MM.1S (cell line): ENCODE measurements around the gene IFT122.

Experiments
- DNase-seq: peaks from one replicate; pipeline ENCODE4 v3.0.0-alpha.2; 2015
- H2AFZ ChIP-seq: fragments of 300-600 bp; sonication (generic); 2 replicates; pipeline ENCODE4 v1.6.0; 2016; ENCODE audit warnings: antibody characterized with exemption, low read length
- H3F3A ChIP-seq: fragments of 300-600 bp; sonication (generic); 2 replicates; pipeline ENCODE4 v1.6.1; 2016; ENCODE audit warnings: mild to moderate bottlenecking, antibody characterized with exemption, low read length, moderate library complexity, mixed read lengths; ENCODE audit not compliant: insufficient read depth
- H3K27ac ChIP-seq: fragments of 300-600 bp; sonication (generic); 2 replicates; pipeline ENCODE4 v1.5.1; 2016; ENCODE audit warnings: mild to moderate bottlenecking, low read length
- H3K27me3 ChIP-seq: fragments of 300-600 bp; sonication (generic); replicated peaks from 2 replicates; pipeline ENCODE4 v1.6.0; 2016; ENCODE audit warnings: low read length; ENCODE audit not compliant: insufficient read depth
- H3K36me3 ChIP-seq: fragments of 300-600 bp; sonication (generic); replicated peaks from 2 replicates; pipeline ENCODE4 v1.6.1; 2016; ENCODE audit warnings: mild to moderate bottlenecking, low read length, mixed read lengths; ENCODE audit not compliant: insufficient read depth
- H3K4me1 ChIP-seq: fragments of 300-600 bp; sonication (generic); 2 replicates; pipeline ENCODE4 v1.6.1; 2016; ENCODE audit warnings: low read length, mixed read lengths
- H3K4me2 ChIP-seq: fragments of 300-600 bp; sonication (generic); 2 replicates; pipeline ENCODE4 v1.6.0; 2016; ENCODE audit warnings: low read depth, low read length
- H3K4me3 ChIP-seq: fragments of 300-600 bp; sonication (generic); 2 replicates; pipeline ENCODE4 v1.5.1; 2016; ENCODE audit warnings: low read length, mixed read lengths
- H3K79me2 ChIP-seq: fragments of 300-600 bp; sonication (generic); 2 replicates; pipeline ENCODE4 v1.6.1; 2016; ENCODE audit warnings: mixed run types, low read length, mixed read lengths
- H3K9ac ChIP-seq: fragments of 300-600 bp; sonication (generic); 2 replicates; pipeline ENCODE4 v1.6.1; 2016; ENCODE audit warnings: low read length, mixed read lengths
- H3K9me2 ChIP-seq: fragments of 300-600 bp; sonication (generic); replicated peaks from 2 replicates; pipeline ENCODE4 v1.6.1; 2016; ENCODE audit warnings: mild to moderate bottlenecking, low read length, mixed read lengths; ENCODE audit not compliant: insufficient read depth
- H3K9me3 ChIP-seq: fragments of 300-600 bp; sonication (generic); replicated peaks from 2 replicates; pipeline ENCODE4 v1.6.1; 2016; ENCODE audit warnings: mild to moderate bottlenecking, low read length, mixed read lengths; ENCODE audit not compliant: insufficient read depth
- H4K20me1 ChIP-seq: fragments of 300-600 bp; sonication (generic); 2 replicates; pipeline ENCODE4 v1.6.1; 2016; ENCODE audit warnings: mild to moderate bottlenecking, low read length, moderate library complexity, mixed read lengths; ENCODE audit not compliant: insufficient read depth
- EZH2 ChIP-seq: fragments of 300-600 bp; sonication (generic); optimal IDR thresholded peaks from 2 replicates; pipeline ENCODE3; 2017; ENCODE audit warnings: low read depth, mild to moderate bottlenecking, antibody characterized with exemption, low read length, mixed read lengths
- EZH2phosphoT487 ChIP-seq: fragments of 300-600 bp; sonication (generic); IDR thresholded peaks from 2 replicates; pipeline ENCODE4 v1.6.1; 2018; ENCODE audit warnings: antibody characterized with exemption, low read length
- TF ChIP-seq, protein P1 (sequence below): fragments of 300-600 bp; sonication (generic); IDR thresholded peaks from 2 replicates; pipeline ENCODE4 v1.5.1; 2016; ENCODE audit warnings: antibody characterized with exemption, low read length, mixed read lengths

IFT122 gene

DNA sequence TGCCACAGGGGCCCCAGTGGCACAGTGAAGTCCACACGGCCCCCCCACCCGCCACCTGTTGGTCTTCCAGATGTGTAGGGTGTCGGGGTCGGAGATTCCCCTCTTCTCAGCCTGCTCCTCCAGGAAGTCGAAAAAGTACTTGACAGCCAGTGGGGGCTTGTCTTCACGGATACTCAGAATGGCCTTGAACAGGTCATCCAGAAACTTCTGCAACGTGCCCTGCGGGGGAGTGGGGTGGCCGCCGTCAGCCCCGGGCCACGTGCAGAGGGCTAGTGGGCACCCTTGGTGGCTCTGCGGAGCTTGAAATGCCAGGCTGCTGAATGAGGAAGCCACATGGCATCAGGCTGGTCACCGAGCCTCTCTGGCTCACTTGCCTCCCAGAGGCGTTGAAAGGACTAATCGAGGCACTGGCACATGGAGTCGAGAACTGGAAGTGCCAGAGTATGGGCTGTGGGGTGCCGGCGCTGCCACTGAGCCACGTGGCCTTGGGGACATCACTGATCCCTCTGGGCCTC lies 119.6 kb downstream of the IFT122 start:
- Histone ChIP-seq H3K9me2 (no peaks in the 10 kb centered on the region), H3K27ac (no peak overlapping the region), H2AFZ (no peak overlapping the region)

GRCh38 chr3:129560269-129560787 lies 120.3 kb downstream of the IFT122 start:
- Histone ChIP-seq H3K4me1 (peaks cover 7% of the 10 kb centered on the region), H2AFZ (no peak overlapping the region), H3K36me3 (no peaks in the 10 kb centered on the region), H4K20me1 (no peaks in the 10 kb centered on the region), H3K27me3 (no peaks in the 10 kb centered on the region), H3K9me3 (no peaks in the 10 kb centered on the region), H3K79me2 (no peaks in the 10 kb centered on the region), H3K9ac (no peak overlapping the region), H3K4me2 (no peak overlapping the region), H3K27ac (no peak overlapping the region), H3K9me2 (no peaks in the 10 kb centered on the region), H3K4me3 (no peak overlapping the region), H3F3A (no peaks in the 10 kb centered on the region)
- no peak for DNase-seq
- TF ChIP-seq EZH2 (no peak), EZH2phosphoT487 (no peak)
- TF ChIP-seq, protein P1, sequence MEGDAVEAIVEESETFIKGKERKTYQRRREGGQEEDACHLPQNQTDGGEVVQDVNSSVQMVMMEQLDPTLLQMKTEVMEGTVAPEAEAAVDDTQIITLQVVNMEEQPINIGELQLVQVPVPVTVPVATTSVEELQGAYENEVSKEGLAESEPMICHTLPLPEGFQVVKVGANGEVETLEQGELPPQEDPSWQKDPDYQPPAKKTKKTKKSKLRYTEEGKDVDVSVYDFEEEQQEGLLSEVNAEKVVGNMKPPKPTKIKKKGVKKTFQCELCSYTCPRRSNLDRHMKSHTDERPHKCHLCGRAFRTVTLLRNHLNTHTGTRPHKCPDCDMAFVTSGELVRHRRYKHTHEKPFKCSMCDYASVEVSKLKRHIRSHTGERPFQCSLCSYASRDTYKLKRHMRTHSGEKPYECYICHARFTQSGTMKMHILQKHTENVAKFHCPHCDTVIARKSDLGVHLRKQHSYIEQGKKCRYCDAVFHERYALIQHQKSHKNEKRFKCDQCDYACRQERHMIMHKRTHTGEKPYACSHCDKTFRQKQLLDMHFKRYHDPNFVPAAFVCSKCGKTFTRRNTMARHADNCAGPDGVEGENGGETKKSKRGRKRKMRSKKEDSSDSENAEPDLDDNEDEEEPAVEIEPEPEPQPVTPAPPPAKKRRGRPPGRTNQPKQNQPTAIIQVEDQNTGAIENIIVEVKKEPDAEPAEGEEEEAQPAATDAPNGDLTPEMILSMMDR, result no peak

More for the DNA sequence above, 119.6 kb downstream of the IFT122 start:
- no peaks in the 10 kb centered on the region for H3K27me3 ChIP-seq
- H3K36me3 ChIP-seq, result no peaks in the 10 kb centered on the region
- H3K4me3 ChIP-seq, result no peak overlapping the region
- TF ChIP-seq EZH2phosphoT487 (no peak), EZH2 (no peak)
- TF ChIP-seq, protein P1, result no peak
- no peaks in the 10 kb centered on the region for H3F3A ChIP-seq
- no peak for DNase-seq
- H3K79me2 ChIP-seq, result no peaks in the 10 kb centered on the region
- no peaks in the 10 kb centered on the region for H3K9me3 ChIP-seq
- H3K4me2 ChIP-seq, result no peak overlapping the region
- H3K9ac ChIP-seq, result no peak overlapping the region
- no peaks in the 10 kb centered on the region for H4K20me1 ChIP-seq
- H3K4me1 ChIP-seq, result peaks cover 7% of the 10 kb centered on the region

GRCh38 chr3:129560911-129561594 lies 121.0 kb downstream of the IFT122 start:
- no peaks in the 10 kb centered on the region for H3K9me3 ChIP-seq
- no peaks in the 10 kb centered on the region for H3K36me3 ChIP-seq
- no peaks in the 10 kb centered on the region for H3F3A ChIP-seq
- H3K4me2 ChIP-seq, result no peak overlapping the region
- no peaks in the 10 kb centered on the region for H3K27me3 ChIP-seq
- no peak for DNase-seq
- no peak overlapping the region for H3K27ac ChIP-seq
- no peak for TF ChIP-seq EZH2phosphoT487
- TF ChIP-seq, protein P1, result no peak
- TF ChIP-seq EZH2, result no peak
- H3K79me2 ChIP-seq, result no peaks in the 10 kb centered on the region
- H4K20me1 ChIP-seq, result no peaks in the 10 kb centered on the region
- no peaks in the 10 kb centered on the region for H3K9me2 ChIP-seq
- no peak overlapping the region for H3K4me3 ChIP-seq
- H3K9ac ChIP-seq, result no peak overlapping the region
- peaks cover 7% of the 10 kb centered on the region for H3K4me1 ChIP-seq
- H2AFZ ChIP-seq, result no peak overlapping the region
